GM12801 (cell line): ENCODE results near the gene ZBTB33.

ENCODE experiments used
- CTCF ChIP-seq: IDR thresholded peaks from one replicate; pipeline ENCODE4 v1.5.1; 2011; ENCODE audit warnings: control low read depth; ENCODE audit not compliant: insufficient read length; ENCODE audit errors: extremely low read depth

ZBTB33 gene

GRCh38 chrX:120286733-120287512 lies 36.3 kb downstream of the ZBTB33 start:
- TF ChIP-seq CTCF, result no peak

GRCh38 chrX:120287513-120288112 lies 37.0 kb downstream of the ZBTB33 start:
- TF ChIP-seq CTCF, result no peak

- TF ChIP-seq CTCF, result no peak
Measured at GRCh38 chrX:120290107-120290506, 39.5 kb downstream of the ZBTB33 start.

- TF ChIP-seq CTCF, result no peak
Measured at GRCh38 chrX:120291211-120291610, 40.6 kb downstream of the ZBTB33 start.

GRCh38 chrX:120293015-120293414 lies 42.4 kb downstream of the ZBTB33 start:
- no peak for TF ChIP-seq CTCF

- no peak for TF ChIP-seq CTCF
Measured at GRCh38 chrX:120294651-120295050, 44.0 kb downstream of the ZBTB33 start.

GRCh38 chrX:120297923-120298322 lies 47.3 kb downstream of the ZBTB33 start:
- no peak for TF ChIP-seq CTCF
